GM18498 (cell line): ENCODE data around the gene MBD5.

Experiments used
- ATAC-seq: cut with Tn5 transposase; IDR thresholded peaks from one replicate; pipeline ENCODE4 v1.9.1; 2021; ENCODE audit warnings: mild to moderate bottlenecking, moderate library complexity; ENCODE audit not compliant: unreplicated experiment

Gene MBD5

DNA sequence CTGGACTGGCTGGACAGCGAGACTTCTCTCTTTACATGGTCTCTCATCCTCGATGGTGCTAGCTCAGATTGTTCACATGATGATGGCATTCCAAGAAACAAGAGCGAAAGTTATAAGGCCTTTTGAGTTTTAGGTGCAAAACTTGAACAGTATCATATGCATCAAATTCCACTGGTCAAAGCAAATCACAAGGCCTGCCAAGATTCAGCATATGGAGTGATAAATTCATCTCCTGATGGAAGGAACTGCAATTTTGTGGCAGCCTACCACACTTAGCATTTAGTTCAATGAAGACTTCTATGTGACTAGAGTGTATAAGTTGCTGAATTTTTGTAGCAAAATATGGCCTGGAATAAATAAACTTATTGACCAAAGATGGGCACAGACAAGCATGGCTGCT lies 429.6 kb downstream of the MBD5 start:
- ATAC-seq, result no peak

- ATAC-seq, result no peak
Observed at GRCh38 chr2:148451046-148451445, 430.2 kb downstream of the MBD5 start.

GRCh38 chr2:148455791-148456190 lies 434.9 kb downstream of the MBD5 start:
- no peak for ATAC-seq

DNA sequence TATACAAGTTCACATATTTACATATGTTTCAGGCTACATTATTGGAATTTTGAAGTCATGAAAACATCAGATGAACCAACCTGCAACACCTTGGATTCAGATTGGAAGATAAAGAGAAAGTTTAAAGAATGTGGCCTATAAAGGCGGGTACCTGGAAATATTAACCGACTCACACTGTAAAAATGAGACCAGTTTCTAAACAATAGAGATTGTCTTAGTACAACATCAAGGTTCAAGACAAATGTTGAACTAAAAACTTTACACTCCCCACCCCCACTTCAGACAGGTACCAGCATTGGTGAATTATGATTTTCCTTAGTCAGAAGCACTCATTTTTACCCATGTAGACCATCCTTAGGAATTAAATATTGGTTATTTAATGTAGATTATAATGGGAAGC lies 437.3 kb downstream of the MBD5 start:
- no peak for ATAC-seq

- no peak for ATAC-seq
Observed at GRCh38 chr2:148459377-148459778, 438.5 kb downstream of the MBD5 start.

- no peak for ATAC-seq
Observed at GRCh38 chr2:148461876-148462275, 441.0 kb downstream of the MBD5 start.

DNA sequence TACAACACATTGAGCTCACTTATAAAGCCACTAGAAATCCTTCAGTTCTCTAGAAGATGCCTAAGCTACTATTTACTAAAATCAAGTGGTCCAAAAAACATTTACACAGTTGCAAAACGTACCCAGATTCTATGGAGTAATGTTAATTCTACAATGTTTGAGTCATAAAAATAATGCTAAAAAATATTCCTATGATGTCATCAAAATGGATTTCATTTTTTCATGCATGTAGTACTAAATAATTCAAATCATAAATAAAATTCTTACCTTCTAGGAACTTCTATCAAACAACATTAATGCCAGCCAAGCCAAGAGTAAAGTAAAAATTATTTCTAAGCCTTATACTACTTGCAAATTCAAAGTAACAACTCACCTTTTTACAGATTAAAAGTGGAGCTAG lies 454.7 kb downstream of the MBD5 start:
- no peak for ATAC-seq

GRCh38 chr2:148479398-148479797 lies 458.5 kb downstream of the MBD5 start:
- ATAC-seq, result no peak

DNA sequence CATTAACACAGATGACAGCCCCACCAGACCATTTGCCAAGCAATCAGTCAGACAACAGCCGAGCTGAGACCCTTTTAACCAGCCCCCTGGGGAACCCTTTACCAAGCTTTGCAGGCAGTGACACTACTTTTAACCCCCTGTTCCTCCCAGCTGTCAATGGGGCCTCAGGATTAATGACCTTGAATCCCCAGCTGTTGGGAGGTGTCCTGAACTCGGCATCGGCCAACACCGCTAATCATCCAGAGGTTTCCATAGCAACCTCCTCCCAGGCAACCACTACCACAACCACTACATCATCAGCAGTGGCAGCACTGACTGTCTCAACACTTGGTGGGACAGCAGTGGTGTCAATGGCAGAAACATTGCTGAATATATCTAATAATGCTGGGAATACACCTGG lies 462.8 kb downstream of the MBD5 start:
- ATAC-seq, result no peak

- no peak for ATAC-seq
Observed at GRCh38 chr2:148484066-148484465, 463.2 kb downstream of the MBD5 start.

GRCh38 chr2:148486655-148487054 lies 465.8 kb downstream of the MBD5 start:
- ATAC-seq, result no peak

DNA sequence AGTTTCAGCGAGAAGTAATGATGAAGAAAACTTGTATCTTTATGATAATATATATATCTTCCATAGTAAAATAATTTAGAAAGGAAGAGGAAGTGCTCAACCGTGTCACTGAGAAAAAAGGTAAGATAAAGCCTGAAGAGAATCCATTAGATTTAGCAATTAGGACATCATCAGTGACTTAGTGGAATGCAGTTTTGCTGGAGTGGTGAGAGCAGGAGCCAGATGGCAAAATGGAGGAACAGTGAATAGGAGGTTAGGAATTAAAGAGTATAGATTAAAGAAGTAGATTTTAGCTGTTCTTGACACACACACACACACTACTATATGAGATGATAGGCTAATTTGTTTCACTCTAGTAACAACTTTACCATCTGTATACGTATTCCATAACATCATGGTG lies 466.5 kb downstream of the MBD5 start:
- no peak for ATAC-seq

DNA sequence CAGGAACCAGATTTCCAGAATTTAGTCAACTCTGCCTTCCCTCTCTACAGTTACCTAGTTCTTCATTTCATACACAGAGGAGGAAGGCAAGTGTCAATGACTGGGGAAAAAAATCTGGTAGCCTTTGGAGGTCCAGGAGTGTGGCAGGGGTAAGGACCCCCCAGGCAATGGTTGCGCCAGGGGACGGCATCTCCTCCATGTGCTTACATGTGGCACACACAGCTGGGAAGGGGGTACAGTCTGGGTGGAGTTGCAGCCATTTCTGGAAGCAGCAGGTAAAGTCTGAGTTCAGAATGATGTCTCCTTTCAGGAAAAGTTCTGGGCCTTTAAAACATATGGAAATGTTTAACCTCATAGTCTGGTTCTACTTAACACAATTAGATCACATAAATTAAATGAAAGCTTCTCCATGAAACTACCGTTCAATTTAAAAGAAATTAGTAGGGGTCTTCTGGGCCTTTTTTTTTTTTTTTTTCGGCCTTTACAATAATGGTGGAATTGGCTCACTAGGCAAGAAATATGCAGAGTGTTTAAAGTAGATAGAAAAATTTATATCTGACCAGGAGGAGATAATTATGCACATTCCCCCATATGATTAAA lies 470.0 kb downstream of the MBD5 start:
- ATAC-seq, result no peak

DNA sequence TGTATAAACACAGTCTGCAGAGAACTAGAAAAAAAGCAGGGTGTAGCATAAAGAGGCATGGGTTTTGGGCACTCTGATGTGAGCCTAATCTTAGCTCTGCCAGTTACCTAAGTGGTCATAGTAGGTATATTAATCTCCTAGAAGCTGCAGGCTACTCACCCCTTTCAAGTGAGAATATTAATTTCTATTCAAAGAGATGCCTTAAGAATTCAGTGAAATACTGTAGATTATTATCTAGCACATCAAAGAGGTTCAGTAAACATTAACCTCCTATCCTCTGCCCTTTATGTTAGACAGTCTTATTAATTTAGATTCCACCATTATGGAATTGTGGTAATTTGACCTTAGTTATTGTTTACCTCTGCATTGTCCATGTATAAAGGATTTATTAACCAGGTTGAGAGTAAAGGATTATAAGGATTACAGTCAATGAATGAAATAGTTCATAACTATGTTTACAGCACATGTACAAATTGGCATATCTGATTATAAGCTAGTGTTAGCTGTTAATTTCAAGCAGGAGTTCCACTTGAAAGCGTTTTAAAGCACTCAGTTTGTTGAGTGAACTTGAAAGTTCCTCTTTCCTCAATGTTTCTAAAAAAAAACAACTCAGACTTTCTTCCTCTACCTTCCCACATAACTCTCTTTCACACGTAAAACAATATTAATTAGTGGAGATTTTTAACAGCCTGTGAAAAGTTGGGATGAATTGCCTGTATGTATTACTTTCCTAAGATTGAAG lies 473.1 kb downstream of the MBD5 start:
- no peak for ATAC-seq

GRCh38 chr2:148495586-148495985 lies 474.7 kb downstream of the MBD5 start:
- ATAC-seq, result no peak

GRCh38 chr2:148501545-148501944 lies 480.7 kb downstream of the MBD5 start:
- ATAC-seq, result no peak

GRCh38 chr2:148503516-148503915 lies 482.6 kb downstream of the MBD5 start:
- ATAC-seq, result no peak

GRCh38 chr2:148507970-148508369 lies 487.1 kb downstream of the MBD5 start:
- no peak for ATAC-seq

- no peak for ATAC-seq
Observed at GRCh38 chr2:148508878-148509287, 488.0 kb downstream of the MBD5 start.

GRCh38 chr2:148509288-148509902 lies 488.5 kb downstream of the MBD5 start:
- peak; percentile 100 for ATAC-seq

DNA sequence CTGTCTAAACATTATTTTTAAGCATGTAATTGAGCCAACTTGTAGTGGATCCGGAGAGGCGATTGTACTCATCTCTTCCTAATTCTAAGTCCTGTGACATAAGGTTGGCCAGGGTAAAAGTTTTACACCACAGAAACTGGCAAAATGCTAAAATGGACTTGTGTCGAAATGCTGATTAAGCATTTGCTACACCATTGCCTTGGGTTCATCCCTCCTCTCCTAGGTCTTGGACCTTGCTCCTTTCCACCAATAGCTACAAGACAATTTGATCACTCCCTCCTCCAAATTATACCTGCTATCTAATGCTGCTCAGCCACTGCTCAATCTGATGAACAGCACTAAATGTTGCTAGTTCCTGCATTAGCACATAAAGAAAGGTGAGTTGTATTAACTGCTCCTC lies 491.0 kb downstream of the MBD5 start:
- ATAC-seq, result no peak

- ATAC-seq, result no peak
Observed at GRCh38 chr2:148512501-148512900, 491.6 kb downstream of the MBD5 start.
